ENCODE data around the gene OR6B3. TPM values are rescaled to one million over a fixed set of nuclear protein-coding genes. Genes with fewer than 3 reads are reported as not detected.

OR6B3 gene
- polyA plus RNA-seq, 1 donor from 2014 or later: not detected

- Mint-ChIP-seq H3K36me3 (no peaks in the 10 kb centered on the region), H3K4me1 (peaks cover 0 to 5% (median 4%) of the 10 kb centered on the region in 3 donors), H3K27ac (no peak within 1 kb of the TSS), H3K9me3 (no peaks in the 10 kb centered on the region), H3K27me3 (peaks cover 10% of the 10 kb centered on the region), H3K4me3 (peak within 1 kb of the TSS in 1 of 4 donors; percentile 24)
These were observed 22.8 kb downstream of the OR6B3 start, which contains the start of gene OR6B2 for GRCh38 chr2:240030379-240031094. OR6B2 (minus strand) TSS chr2:240030429; CDS start chr2:240030429, 0 bp downstream.

GRCh38 chr2:240024766-240025165 lies 28.6 kb downstream of the OR6B3 start:
- no peaks in the 10 kb centered on the region for H3K36me3 Mint-ChIP-seq
- no peaks in the 10 kb centered on the region for H3K27me3 Mint-ChIP-seq
- peak overlapping the region; percentile 96 to 98 (median 97) for H3K27ac Mint-ChIP-seq
- H3K4me1 Mint-ChIP-seq: peaks cover 11 to 20% (median 14%) of the 10 kb centered on the region in 3 donors
- H3K9me3 Mint-ChIP-seq: no peaks in the 10 kb centered on the region
- H3K4me3 Mint-ChIP-seq: peak overlapping the region; percentile 91 to 97 (median 94)

DNA sequence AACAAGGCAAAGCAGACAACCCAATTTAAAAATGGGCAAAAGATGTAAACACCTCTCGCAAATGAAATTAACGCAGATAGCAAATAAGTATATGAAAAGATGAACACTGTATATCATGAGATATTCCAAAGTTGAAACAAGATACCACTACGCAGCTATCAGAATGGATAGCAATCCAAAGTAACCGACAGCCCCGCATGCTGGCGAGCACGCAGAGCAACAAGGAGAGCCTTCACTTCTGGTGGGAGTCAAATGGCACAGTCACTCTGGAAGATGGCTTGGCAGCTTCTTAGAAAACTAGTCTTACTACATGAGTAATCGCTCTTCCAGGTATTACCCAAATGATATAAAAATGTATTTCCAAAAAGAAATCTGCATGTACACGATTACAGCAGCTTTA lies 29.5 kb downstream of the OR6B3 start:
- Mint-ChIP-seq H3K27me3 (no peaks in the 10 kb centered on the region), H3K4me1 (peaks cover 11 to 20% (median 14%) of the 10 kb centered on the region in 3 donors), H3K27ac (peak overlapping the region; percentile 53 to 97 (median 90)), H3K36me3 (peaks cover 2% of the 10 kb centered on the region), H3K9me3 (no peaks in the 10 kb centered on the region), H3K4me3 (peak overlapping the region; percentile 91 to 97 (median 94))

DNA sequence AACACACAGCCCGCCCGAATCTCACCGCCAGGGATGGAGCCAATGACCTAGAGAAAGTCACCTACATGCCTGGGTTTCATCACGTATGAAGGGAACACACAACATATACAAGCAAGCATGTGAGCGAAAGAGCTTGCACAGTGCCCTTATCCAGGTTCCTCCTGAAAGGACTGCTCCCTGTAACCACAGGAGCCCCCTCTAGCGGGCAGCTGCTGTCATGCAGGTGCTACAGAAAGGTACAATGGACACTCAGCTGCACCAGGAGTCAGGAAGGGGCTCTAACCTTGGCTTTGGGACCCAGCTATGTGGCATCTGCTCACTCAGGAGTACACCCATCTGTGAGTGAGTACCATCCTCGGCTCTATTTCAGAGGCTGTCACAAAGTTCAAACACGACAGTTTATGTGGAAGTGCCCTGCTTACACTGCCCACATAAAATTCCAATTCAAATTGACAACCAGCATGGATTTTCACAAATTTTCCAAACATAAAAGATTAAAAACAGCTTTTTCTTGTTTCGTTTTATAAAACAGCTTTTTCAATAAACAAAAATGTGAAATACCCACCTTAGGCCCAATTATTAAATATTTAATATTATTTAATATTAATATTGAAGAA lies 31.7 kb downstream of the OR6B3 start:
- Mint-ChIP-seq H3K9me3 (no peaks in the 10 kb centered on the region), H3K36me3 (peaks cover 5% of the 10 kb centered on the region), H3K4me1 (peaks cover 10 to 20% (median 11%) of the 10 kb centered on the region in 3 donors), H3K27me3 (no peaks in the 10 kb centered on the region), H3K4me3 (peak overlapping the region in 1 of 4 donors; percentile 83), H3K27ac (peak overlapping the region in 1 of 3 donors; percentile 49)

DNA sequence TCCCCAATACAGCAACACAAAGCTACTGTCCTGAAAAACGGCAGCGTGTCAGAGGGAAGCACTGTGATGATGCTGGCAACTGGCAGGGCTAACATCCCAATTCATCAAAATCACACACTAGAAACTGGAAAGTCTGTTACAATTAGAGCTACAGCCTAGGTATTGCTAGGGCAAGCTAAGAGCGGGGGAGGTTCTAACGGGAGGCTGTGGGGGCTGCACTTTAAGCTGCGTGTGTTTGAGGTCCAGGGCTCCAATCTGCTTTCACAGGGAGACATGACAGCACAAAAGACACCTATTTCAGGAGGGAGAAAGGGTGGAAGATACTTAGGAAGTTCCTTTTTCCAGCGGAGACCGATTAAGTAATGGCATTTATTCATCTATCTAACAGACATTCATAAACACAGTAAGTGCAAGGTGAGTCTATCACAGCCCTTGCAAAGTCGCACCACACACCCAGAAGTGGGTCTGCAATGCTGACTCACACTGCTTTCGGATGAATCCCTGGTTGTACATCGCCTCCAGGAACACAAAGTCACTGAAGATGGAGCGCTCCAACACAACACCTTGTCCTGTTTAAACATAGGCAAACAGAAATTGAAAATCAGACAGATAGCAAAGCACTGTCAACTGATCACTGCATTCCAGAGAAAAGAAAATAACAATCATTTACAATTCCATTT lies 35.1 kb downstream of the OR6B3 start:
- Mint-ChIP-seq H3K4me3 (peak overlapping the region in 1 of 4 donors; percentile 77), H3K36me3 (peaks cover 8% of the 10 kb centered on the region)

DNA sequence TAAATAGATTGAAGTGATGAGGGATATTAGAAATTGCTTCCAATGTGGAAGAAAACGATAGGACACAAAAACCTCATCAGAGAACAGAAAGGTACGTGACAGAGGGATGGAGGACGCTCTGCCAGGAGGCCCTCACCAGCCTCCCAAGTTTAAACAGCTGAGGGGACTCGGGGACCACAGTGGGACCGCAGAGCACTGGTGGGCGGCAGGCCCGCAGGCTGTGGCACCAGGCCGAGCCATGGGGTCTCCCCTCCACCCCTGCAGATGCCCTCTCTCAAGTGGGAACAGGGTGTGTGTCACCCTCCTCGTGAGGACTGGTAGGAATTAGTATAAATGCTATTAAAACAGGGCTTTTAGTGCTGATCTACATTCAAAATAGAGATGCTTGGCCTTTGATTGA lies 39.0 kb downstream of the OR6B3 start:
- no peaks in the 10 kb centered on the region for H3K9me3 Mint-ChIP-seq
- no peak overlapping the region for H3K4me3 Mint-ChIP-seq
- no peaks in the 10 kb centered on the region for H3K27me3 Mint-ChIP-seq
- peaks cover 8% of the 10 kb centered on the region for H3K36me3 Mint-ChIP-seq
- H3K4me1 Mint-ChIP-seq: peaks cover 0 to 3% (median 0%) of the 10 kb centered on the region in 3 donors
- H3K27ac Mint-ChIP-seq: no peak overlapping the region

More for the DNA sequence above, 35.1 kb downstream of the OR6B3 start:
- Mint-ChIP-seq H3K27me3 (no peaks in the 10 kb centered on the region), H3K4me1 (peaks cover 0 to 5% (median 2%) of the 10 kb centered on the region in 3 donors), H3K27ac (no peak overlapping the region), H3K9me3 (no peaks in the 10 kb centered on the region)

DNA sequence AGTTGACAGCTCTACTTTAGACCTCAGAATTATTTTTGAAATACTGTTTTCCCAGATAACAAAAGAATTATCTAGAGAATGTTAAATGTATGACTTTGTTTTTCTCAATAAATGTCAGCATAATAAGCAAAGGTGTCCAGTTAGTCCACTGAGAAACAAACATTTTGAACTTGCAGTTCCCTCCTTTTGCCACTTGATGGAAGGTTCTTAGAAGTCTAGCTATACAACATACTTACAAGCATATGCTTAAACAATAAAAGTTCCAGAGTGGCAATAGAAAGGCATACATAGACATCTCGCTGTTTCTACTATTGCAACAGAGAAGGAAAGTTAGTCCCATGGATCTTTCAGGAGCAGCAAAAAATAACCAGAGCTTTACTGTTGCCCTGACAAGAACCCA lies 40.0 kb downstream of the OR6B3 start:
- Mint-ChIP-seq H3K9me3 (no peaks in the 10 kb centered on the region), H3K27ac (no peak overlapping the region), H3K4me3 (no peak overlapping the region), H3K36me3 (peaks cover 4% of the 10 kb centered on the region), H3K4me1 (peaks cover 0 to 3% (median 0%) of the 10 kb centered on the region in 3 donors), H3K27me3 (no peaks in the 10 kb centered on the region)

GRCh38 chr2:240002983-240003382 lies 50.3 kb downstream of the OR6B3 start:
- Mint-ChIP-seq H3K27me3 (no peaks in the 10 kb centered on the region), H3K4me1 (no peaks in the 10 kb centered on the region), H3K27ac (no peak overlapping the region), H3K9me3 (no peaks in the 10 kb centered on the region), H3K36me3 (peaks cover 4% of the 10 kb centered on the region), H3K4me3 (no peak overlapping the region)

DNA sequence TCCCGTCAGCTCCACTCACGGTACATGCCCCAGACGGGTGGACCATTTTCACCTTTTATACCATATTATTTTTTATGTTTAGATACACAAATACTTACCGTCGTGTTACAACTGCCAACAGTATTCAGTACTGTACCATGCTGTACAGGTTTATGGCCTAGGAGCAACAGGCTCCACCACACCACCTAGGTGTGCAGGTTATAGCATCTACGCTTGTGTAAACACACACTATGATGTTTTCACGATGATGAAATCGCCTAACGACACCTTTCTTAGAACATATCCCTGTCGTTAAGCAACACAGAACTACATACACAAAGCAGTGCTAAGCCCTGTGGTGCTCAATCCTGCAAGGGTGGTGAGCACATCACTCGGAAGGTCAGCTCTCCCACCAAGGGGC lies 52.6 kb downstream of the OR6B3 start:
- no peaks in the 10 kb centered on the region for H3K27me3 Mint-ChIP-seq
- H3K4me1 Mint-ChIP-seq: no peaks in the 10 kb centered on the region
- no peaks in the 10 kb centered on the region for H3K9me3 Mint-ChIP-seq
- H3K27ac Mint-ChIP-seq: no peak overlapping the region
- no peak overlapping the region for H3K4me3 Mint-ChIP-seq
- H3K36me3 Mint-ChIP-seq: peaks cover 4% of the 10 kb centered on the region

DNA sequence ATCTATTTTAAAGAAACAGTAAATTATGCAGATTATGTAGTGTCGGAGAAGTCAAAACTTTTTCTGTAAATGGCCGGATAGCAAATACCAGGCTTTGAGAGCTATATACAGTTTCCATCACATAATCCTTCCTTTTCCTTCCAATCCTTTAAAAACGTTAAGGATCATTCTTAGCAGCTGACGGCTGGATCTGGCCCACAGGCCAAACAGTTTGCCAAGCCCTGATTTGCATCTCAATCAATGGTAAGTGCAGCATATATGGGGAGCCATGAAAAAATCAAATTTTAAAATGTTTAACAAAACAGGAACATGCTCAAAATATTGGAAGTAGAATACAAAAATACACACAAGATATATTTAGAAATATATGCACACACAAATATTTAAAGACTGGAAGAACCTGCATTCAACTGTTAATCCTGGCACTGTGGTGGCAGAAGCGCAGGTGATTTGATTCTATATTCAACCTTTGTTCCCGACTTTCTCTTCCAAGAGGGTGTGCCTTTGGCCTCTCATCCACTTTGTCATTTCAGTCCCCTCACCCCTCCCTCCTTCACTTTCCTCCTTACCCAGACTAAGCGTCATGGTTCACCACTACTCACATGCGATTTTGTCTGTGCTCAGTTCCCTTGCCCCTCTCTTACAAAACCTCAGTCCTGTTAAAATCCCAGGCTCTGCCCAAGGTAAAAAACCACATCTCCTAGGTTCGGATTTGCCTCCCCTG lies 55.5 kb downstream of the OR6B3 start:
- H3K9me3 Mint-ChIP-seq: no peaks in the 10 kb centered on the region

More for the DNA sequence above, 55.5 kb downstream of the OR6B3 start:
- no peaks in the 10 kb centered on the region for H3K27me3 Mint-ChIP-seq
- no peaks in the 10 kb centered on the region for H3K36me3 Mint-ChIP-seq
- no peaks in the 10 kb centered on the region for H3K4me1 Mint-ChIP-seq
- no peak overlapping the region for H3K27ac Mint-ChIP-seq
- H3K4me3 Mint-ChIP-seq: no peak overlapping the region

Other genes with a start within 250 kb of the OR6B3 start
- 134 TPM for gene NDUFA10, start 28.2 kb downstream of the OR6B3 start, polyA plus RNA-seq
- not detected for gene OR6B2, start 23.1 kb downstream of the OR6B3 start, polyA plus RNA-seq
- 235 TPM for gene COPS9, start 82.8 kb upstream of the OR6B3 start, polyA plus RNA-seq
- not detected for gene OTOS, start 87.1 kb upstream of the OR6B3 start, polyA plus RNA-seq

Data from IgD-negative memory B cell (primary cell).